Neural progenitor cell (in vitro differentiated cells): ENCODE results near the gene UROD. TPM values are rescaled to one million over a fixed set of nuclear protein-coding genes. Genes with fewer than 3 reads are reported as not detected.

Source experiments
- DNase-seq: peaks from one replicate; pipeline ENCODE4 v3.0.0-alpha.2; 2016; ENCODE audit warnings: low spot score
- H2AFZ ChIP-seq: fragments of 200-600 bp; sonication (generic); replicated peaks from 2 replicates; pipeline ENCODE4 v1.6.1; 2016; ENCODE audit warnings: antibody characterized with exemption
- H3F3A ChIP-seq: fragments of 200-600 bp; sonication (generic); 2 replicates; pipeline ENCODE4 v1.6.1; 2016; ENCODE audit warnings: antibody characterized with exemption, low read depth
- H3K27ac ChIP-seq: fragments of 200-600 bp; sonication (generic); 2 replicates; pipeline ENCODE4 v1.5.1; 2016; ENCODE audit warnings: mild to moderate bottlenecking
- H3K27me3 ChIP-seq: fragments of 200-600 bp; sonication (generic); 2 replicates; pipeline ENCODE4 v1.6.1; 2016; ENCODE audit warnings: mild to moderate bottlenecking, moderate library complexity
- H3K36me3 ChIP-seq: fragments of 200-600 bp; sonication (generic); 2 replicates; pipeline ENCODE4 v1.5.1; 2016
- H3K4me1 ChIP-seq: fragments of 200-600 bp; sonication (generic); 2 replicates; pipeline ENCODE4 v1.6.1; 2016; ENCODE audit warnings: mixed run types
- H3K4me2 ChIP-seq: fragments of 200-600 bp; sonication (generic); 2 replicates; pipeline ENCODE4 v1.6.1; 2016
- H3K4me3 ChIP-seq: fragments of 200-600 bp; sonication (generic); 2 replicates; pipeline ENCODE4 v1.5.1; 2016
- H3K79me2 ChIP-seq: fragments of 200-600 bp; sonication (generic); 2 replicates; pipeline ENCODE4 v1.6.1; 2016; ENCODE audit warnings: low read depth
- H3K9ac ChIP-seq: fragments of 200-600 bp; sonication (generic); 2 replicates; pipeline ENCODE4 v1.6.1; 2016
- H3K9me3 ChIP-seq: fragments of 200-600 bp; sonication (generic); 2 replicates; pipeline ENCODE4 v1.5.1; 2016; ENCODE audit warnings: low read depth
- H4K20me1 ChIP-seq: fragments of 200-600 bp; sonication (generic); 2 replicates; pipeline ENCODE4 v1.6.1; 2016; ENCODE audit warnings: low read depth
- H3K27ac Mint-ChIP-seq: 3 replicates; pipeline ENCODE4 v1.8.0; 2021; ENCODE audit warnings: mixed read lengths
- H3K27me3 Mint-ChIP-seq: 2 replicates; pipeline ENCODE4 v1.8.0; 2022; ENCODE audit warnings: low read depth, mild to moderate bottlenecking, inconsistent platforms, moderate library complexity, mixed read lengths; ENCODE audit not compliant: insufficient read depth
- H3K36me3 Mint-ChIP-seq: 3 replicates; pipeline ENCODE4 v1.8.0; 2021; ENCODE audit warnings: mixed read lengths
- H3K4me1 Mint-ChIP-seq: 3 replicates; pipeline ENCODE4 v1.8.0; 2021; ENCODE audit warnings: mixed read lengths
- H3K4me3 Mint-ChIP-seq: 3 replicates; pipeline ENCODE4 v1.8.0; 2021; ENCODE audit warnings: mild to moderate bottlenecking, moderate library complexity, mixed read lengths
- H3K9me3 Mint-ChIP-seq: 3 replicates; pipeline ENCODE4 v1.8.0; 2020; ENCODE audit warnings: mixed read lengths
- CTCF ChIP-seq: fragments of 200-600 bp; sonication (generic); IDR thresholded peaks from 2 replicates; pipeline ENCODE4 v1.5.1; 2017; ENCODE audit warnings: antibody characterized with exemption, mild to moderate bottlenecking
- EZH2 ChIP-seq: fragments of 200-600 bp; sonication (generic); IDR thresholded peaks from 2 replicates; pipeline ENCODE4 v1.6.1; 2017; ENCODE audit warnings: antibody characterized with exemption, mild to moderate bottlenecking, moderate library complexity
- EZH2phosphoT487 ChIP-seq: fragments of 200-600 bp; sonication (generic); IDR thresholded peaks from 2 replicates; pipeline ENCODE4 v1.6.1; 2017; ENCODE audit warnings: antibody characterized with exemption
- total RNA-seq: library from RNA; depleted of rRNA; stranded (reverse); fragments of >200 nt; gene quantifications from 2 replicates; pipeline ENCODE4 v1.2.3, GENCODE V29; 2015; ENCODE audit warnings: low replicate concordance

The UROD gene
- total RNA-seq, 1 donor from 2014 or later, result 46.5 TPM

- Histone ChIP-seq H3K9me3 (no peaks in the 10 kb centered on the region), H3K36me3 (no peaks in the 10 kb centered on the region), H2AFZ (peak overlapping the region; percentile 95), H4K20me1 (no peaks in the 10 kb centered on the region), H3K27me3 (no peaks in the 10 kb centered on the region), H3K4me3 (peak overlapping the region; percentile 77), H3K4me1 (peaks cover 6% of the 10 kb centered on the region), H3K9ac (peak overlapping the region; percentile 47), H3K79me2 (peaks cover 8% of the 10 kb centered on the region), H3K4me2 (peak overlapping the region; percentile 92), H3K27ac (no peak overlapping the region), H3F3A (no peaks in the 10 kb centered on the region)
- TF ChIP-seq EZH2 (no peak), EZH2phosphoT487 (no peak), CTCF (no peak)
- H3K9me3 Mint-ChIP-seq, result no peaks in the 10 kb centered on the region
- peaks cover 6% of the 10 kb centered on the region for H3K27me3 Mint-ChIP-seq
- no peak for DNase-seq
- H3K4me3 Mint-ChIP-seq, result peak overlapping the region; percentile 99
- peaks cover under 1% of the 10 kb centered on the region for H3K36me3 Mint-ChIP-seq
- no peak overlapping the region for H3K27ac Mint-ChIP-seq
- peaks cover 13% of the 10 kb centered on the region for H3K4me1 Mint-ChIP-seq
Measured at GRCh38 chr1:44985747-44986359, 26.2 kb upstream of the UROD start.

- H3K4me2 ChIP-seq, result no peak overlapping the region
- H3K36me3 ChIP-seq, result no peaks in the 10 kb centered on the region
- Mint-ChIP-seq H3K9me3 (no peaks in the 10 kb centered on the region), H3K36me3 (no peaks in the 10 kb centered on the region), H3K27me3 (peaks cover 8% of the 10 kb centered on the region), H3K27ac (no peak overlapping the region), H3K4me1 (peaks cover 13% of the 10 kb centered on the region), H3K4me3 (no peak overlapping the region)
- H3K27ac ChIP-seq, result no peak overlapping the region
- H2AFZ ChIP-seq, result no peak overlapping the region
- peaks cover 6% of the 10 kb centered on the region for H3K4me1 ChIP-seq
- no peak overlapping the region for H3K9ac ChIP-seq
- H4K20me1 ChIP-seq, result no peaks in the 10 kb centered on the region
- no peaks in the 10 kb centered on the region for H3K27me3 ChIP-seq
- TF ChIP-seq EZH2phosphoT487 (no peak), CTCF (no peak), EZH2 (no peak)
- H3F3A ChIP-seq, result no peaks in the 10 kb centered on the region
- no peak for DNase-seq
- H3K9me3 ChIP-seq, result no peaks in the 10 kb centered on the region
- no peak overlapping the region for H3K4me3 ChIP-seq
- H3K79me2 ChIP-seq, result peaks cover 8% of the 10 kb centered on the region
Measured at GRCh38 chr1:44988531-44989156, 23.4 kb upstream of the UROD start.

DNA sequence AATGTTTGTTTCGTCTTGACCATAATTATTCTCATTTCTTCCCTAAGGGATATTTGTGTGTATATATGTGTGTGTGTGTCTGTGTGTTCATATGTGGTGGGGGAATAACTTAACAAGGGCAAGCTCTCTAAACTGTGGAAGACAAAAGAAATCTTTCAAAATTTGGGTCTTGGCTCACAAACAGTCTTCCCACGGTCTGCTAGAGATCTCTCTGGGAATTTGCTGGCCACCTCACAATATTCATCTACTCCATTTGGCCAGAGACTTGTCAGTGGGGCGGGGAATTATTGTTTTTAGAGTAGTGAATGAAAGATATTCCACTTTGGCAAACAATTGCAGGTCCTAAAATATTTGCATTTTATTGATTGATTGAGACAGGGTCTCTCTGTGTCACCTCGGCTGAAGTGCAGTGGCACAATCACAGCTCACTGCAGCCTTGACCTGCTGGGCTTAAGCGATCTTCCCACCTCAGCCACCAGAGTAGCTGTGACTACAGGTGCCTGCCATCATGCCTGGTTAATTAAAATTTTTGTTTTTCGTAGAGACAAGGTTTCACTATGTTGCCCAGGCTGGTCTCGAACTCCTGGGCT is 17.6 kb upstream of the UROD start:
- Histone ChIP-seq H3K9me3 (no peaks in the 10 kb centered on the region), H2AFZ (no peak overlapping the region), H4K20me1 (no peaks in the 10 kb centered on the region), H3K36me3 (no peaks in the 10 kb centered on the region), H3K9ac (no peak overlapping the region), H3F3A (no peaks in the 10 kb centered on the region), H3K27me3 (no peaks in the 10 kb centered on the region), H3K79me2 (no peaks in the 10 kb centered on the region), H3K27ac (no peak overlapping the region), H3K4me2 (no peak overlapping the region), H3K4me1 (no peaks in the 10 kb centered on the region), H3K4me3 (no peak overlapping the region)
- H3K27ac Mint-ChIP-seq, result no peak overlapping the region
- peaks cover 4% of the 10 kb centered on the region for H3K27me3 Mint-ChIP-seq
- DNase-seq, result no peak
- H3K36me3 Mint-ChIP-seq, result no peaks in the 10 kb centered on the region
- H3K9me3 Mint-ChIP-seq, result no peaks in the 10 kb centered on the region
- H3K4me3 Mint-ChIP-seq, result no peak overlapping the region
- no peaks in the 10 kb centered on the region for H3K4me1 Mint-ChIP-seq
- TF ChIP-seq CTCF, result no peak
- no peak for TF ChIP-seq EZH2
- no peak for TF ChIP-seq EZH2phosphoT487
